SK-N-SH treated with all-trans-retinoic acid at 6 μM for 48 hours (cell line): Measurements from ENCODE around the gene ARHGAP30.

Experiments used
- ATAC-seq: fragments of 200-7000 bp; cut with Tn5 transposase; 3 replicates; pipeline ENCODE4 v1.9.1; 2020; ENCODE audit warnings: mild to moderate bottlenecking, moderate library complexity
- ARNTL ChIP-seq: fragments of 450-650 bp; formaldehyde crosslinking; IDR thresholded peaks from 2 replicates; pipeline ENCODE4 v1.5.0; 2020; ENCODE audit warnings: low read depth, mild to moderate bottlenecking, moderate library complexity, borderline replicate concordance
- BACH2 ChIP-seq: fragments of 250-450 bp; sonication (Bioruptor Pico); IDR thresholded peaks from 2 replicates; pipeline ENCODE4 v1.9.0; 2021; ENCODE audit warnings: mild to moderate bottlenecking, borderline replicate concordance
- CSDC2 ChIP-seq: fragments of 250-450 bp; sonication (Bioruptor Pico); IDR thresholded peaks from 2 replicates; pipeline ENCODE4 v1.5.0; 2020; ENCODE audit warnings: mild to moderate bottlenecking, moderate library complexity
- ESRRG ChIP-seq: fragments of 250-450 bp; sonication (Bioruptor Pico); IDR thresholded peaks from 2 replicates; pipeline ENCODE4 v1.6.1; 2021; ENCODE audit warnings: mild to moderate bottlenecking
- GLIS3 ChIP-seq: fragments of 250-450 bp; sonication (Bioruptor Pico); IDR thresholded peaks from 2 replicates; pipeline ENCODE4 v1.5.0; 2020; ENCODE audit warnings: mild to moderate bottlenecking, moderate library complexity
- ISL1 ChIP-seq: fragments of 250-450 bp; sonication (Bioruptor Pico); IDR thresholded peaks from 2 replicates; pipeline ENCODE4 v2.1.2; 2022; ENCODE audit warnings: mild to moderate bottlenecking, moderate library complexity
- OSR1 ChIP-seq: fragments of 250-450 bp; sonication (Bioruptor Pico); IDR thresholded peaks from 2 replicates; pipeline ENCODE4 v1.8.0; 2022; ENCODE audit warnings: moderate library complexity, mild to moderate bottlenecking, inconsistent platforms
- PPARA ChIP-seq: fragments of 250-450 bp; sonication (Bioruptor Pico); IDR thresholded peaks from 2 replicates; pipeline ENCODE4 v1.5.0; 2020; ENCODE audit warnings: mild to moderate bottlenecking, borderline replicate concordance
- RARB ChIP-seq: fragments of 250-450 bp; sonication (Bioruptor Pico); IDR thresholded peaks from 2 replicates; pipeline ENCODE4 v1.8.0; 2021; ENCODE audit warnings: mild to moderate bottlenecking, moderate library complexity
- TCF4 ChIP-seq: fragments of 250-450 bp; sonication (Bioruptor Pico); IDR thresholded peaks from 2 replicates; pipeline ENCODE4 v1.8.0; 2021; ENCODE audit warnings: mild to moderate bottlenecking, moderate library complexity, borderline replicate concordance
- TOX ChIP-seq: fragments of 250-450 bp; sonication (Bioruptor Pico); IDR thresholded peaks from 2 replicates; pipeline ENCODE4 v1.8.0; 2021; ENCODE audit warnings: mild to moderate bottlenecking, moderate library complexity, borderline replicate concordance
- ZC3H10 ChIP-seq: fragments of 250-450 bp; sonication (Bioruptor Pico); IDR thresholded peaks from 2 replicates; pipeline ENCODE4 v1.5.1; 2021; ENCODE audit warnings: mild to moderate bottlenecking, moderate library complexity
- ZFP30 ChIP-seq: fragments of 450-650 bp; formaldehyde crosslinking; IDR thresholded peaks from 2 replicates; pipeline ENCODE4 v1.5.0; 2022; ENCODE audit warnings: mild to moderate bottlenecking, moderate library complexity
- ZNF565 ChIP-seq: fragments of 450-650 bp; formaldehyde crosslinking; conservative IDR thresholded peaks from 2 replicates; pipeline ENCODE4 v1.5.0; 2020; ENCODE audit warnings: low read depth, mild to moderate bottlenecking, moderate library complexity
- ZNF70 ChIP-seq: fragments of 450-650 bp; formaldehyde crosslinking; IDR thresholded peaks from 2 replicates; pipeline ENCODE4 v1.5.0; 2020; ENCODE audit warnings: mild to moderate bottlenecking, moderate library complexity
- TF ChIP-seq, protein P1 (sequence below): fragments of 250-450 bp; sonication (Bioruptor Pico); IDR thresholded peaks from 2 replicates; pipeline ENCODE4 v1.5.0; 2020; ENCODE audit warnings: mild to moderate bottlenecking, moderate library complexity
- TF ChIP-seq, protein P2 (sequence below): fragments of 250-450 bp; sonication (Bioruptor Pico); IDR thresholded peaks from 2 replicates; pipeline ENCODE4 v1.8.0; 2020; ENCODE audit warnings: mild to moderate bottlenecking, moderate library complexity, borderline replicate concordance
- TF ChIP-seq, protein P3 (sequence below): fragments of 250-450 bp; sonication (Bioruptor Pico); IDR thresholded peaks from 2 replicates; pipeline ENCODE4 v1.8.0; 2021; ENCODE audit warnings: low read depth, mild to moderate bottlenecking, moderate library complexity, borderline replicate concordance

Gene ARHGAP30

DNA sequence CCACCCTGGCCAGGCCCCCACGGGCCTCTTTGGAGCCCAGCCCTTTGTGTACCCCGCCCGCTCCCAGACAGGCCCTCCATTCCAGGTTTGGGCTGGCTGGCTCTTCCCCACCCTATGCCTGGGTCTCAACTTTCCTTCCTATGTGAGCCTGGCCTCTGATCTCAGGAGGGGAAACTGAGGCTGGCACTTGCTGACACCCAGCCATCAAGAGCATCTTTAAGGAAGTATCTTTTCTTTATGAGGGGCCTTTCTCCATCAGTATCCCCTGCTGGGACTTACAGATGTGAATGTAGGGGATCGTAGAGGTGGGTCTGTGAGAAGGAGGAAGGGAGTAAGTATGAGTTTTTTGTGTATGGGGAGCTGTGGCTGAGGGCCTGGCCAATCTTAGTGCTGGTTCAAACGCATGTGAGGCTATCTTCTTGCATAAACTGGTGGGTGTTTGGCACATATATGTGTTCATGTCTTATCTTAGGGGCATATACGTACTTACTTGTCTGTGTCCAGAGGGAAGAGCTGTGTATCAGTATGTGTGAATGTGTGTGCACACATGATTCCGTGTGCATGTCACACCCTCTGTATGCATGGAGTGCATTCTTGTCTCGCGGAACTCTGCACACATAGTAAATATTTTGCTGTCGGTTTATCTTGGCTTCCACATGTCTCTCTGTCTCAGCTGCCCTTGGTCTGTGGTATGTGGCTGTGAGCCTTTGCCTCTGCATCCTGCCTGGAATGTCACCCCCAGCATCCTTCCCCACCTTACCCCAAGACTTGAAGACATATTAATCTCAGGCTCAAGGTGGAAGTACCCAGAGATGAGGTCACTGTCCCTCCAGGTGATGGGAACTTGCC is 14.3 kb upstream of the ARHGAP30 start (continued):
- TF ChIP-seq, protein P1, sequence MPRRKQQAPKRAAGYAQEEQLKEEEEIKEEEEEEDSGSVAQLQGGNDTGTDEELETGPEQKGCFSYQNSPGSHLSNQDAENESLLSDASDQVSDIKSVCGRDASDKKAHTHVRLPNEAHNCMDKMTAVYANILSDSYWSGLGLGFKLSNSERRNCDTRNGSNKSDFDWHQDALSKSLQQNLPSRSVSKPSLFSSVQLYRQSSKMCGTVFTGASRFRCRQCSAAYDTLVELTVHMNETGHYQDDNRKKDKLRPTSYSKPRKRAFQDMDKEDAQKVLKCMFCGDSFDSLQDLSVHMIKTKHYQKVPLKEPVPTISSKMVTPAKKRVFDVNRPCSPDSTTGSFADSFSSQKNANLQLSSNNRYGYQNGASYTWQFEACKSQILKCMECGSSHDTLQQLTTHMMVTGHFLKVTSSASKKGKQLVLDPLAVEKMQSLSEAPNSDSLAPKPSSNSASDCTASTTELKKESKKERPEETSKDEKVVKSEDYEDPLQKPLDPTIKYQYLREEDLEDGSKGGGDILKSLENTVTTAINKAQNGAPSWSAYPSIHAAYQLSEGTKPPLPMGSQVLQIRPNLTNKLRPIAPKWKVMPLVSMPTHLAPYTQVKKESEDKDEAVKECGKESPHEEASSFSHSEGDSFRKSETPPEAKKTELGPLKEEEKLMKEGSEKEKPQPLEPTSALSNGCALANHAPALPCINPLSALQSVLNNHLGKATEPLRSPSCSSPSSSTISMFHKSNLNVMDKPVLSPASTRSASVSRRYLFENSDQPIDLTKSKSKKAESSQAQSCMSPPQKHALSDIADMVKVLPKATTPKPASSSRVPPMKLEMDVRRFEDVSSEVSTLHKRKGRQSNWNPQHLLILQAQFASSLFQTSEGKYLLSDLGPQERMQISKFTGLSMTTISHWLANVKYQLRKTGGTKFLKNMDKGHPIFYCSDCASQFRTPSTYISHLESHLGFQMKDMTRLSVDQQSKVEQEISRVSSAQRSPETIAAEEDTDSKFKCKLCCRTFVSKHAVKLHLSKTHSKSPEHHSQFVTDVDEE (CRISPR knock-in tag): no peak
- TF ChIP-seq BACH2 (CRISPR knock-in tag): no peak

DNA sequence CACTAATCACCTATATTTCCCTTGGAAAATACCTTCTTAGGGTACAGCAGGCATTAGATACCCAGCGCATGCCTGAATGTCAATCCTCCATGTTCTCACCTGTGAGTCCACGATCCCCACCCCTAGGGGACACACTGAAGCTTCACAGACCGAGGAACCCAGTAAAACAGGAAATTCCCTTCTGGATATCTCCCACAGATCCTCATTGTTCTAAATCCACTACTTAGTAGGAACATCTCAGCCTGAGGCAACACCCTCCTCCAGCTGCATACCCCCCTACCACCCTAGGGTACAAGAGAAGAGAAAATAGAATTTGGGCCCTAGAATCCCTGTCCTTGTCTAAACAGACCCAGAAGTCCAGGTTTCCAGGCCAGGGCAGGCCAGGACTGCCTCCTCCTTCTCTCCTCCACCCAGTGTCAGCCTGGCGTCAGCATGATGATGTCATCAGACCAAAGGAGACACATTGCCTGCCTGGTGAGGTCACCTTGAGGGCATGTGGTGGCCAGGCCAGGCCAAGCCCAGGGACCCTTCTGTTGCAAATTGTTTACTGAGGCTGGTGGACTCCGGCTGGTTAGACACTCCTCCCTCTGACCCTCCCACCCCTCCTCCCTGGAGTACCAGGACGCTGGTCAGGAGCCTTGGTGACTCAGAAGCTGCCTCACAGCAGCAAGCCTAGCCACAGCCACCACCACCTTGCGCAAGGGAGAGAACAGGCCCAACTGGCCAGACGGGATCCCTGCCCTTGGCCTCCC is 13.5 kb upstream of the ARHGAP30 start:
- TF ChIP-seq RARB: no peak
- ATAC-seq: peak; percentile 87

DNA sequence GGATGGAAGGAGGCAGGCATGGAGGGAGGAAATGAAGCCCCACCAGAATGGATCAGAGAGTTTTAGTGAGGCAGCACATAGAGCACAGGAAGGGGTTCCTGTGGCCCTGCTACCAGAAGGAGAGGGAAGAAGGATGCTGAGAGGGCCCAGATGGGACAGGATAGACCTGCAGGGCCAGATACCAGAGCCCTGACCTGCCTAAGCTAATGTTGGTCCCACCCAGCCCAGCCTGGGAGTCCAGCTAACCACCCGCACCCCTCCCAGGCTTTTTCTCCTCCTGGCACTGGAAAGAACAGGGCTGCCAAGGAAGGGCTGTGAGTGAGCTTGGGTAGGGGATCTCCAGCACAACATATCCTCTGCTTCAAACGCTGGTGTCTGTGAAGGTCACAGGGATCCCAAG is 12.8 kb upstream of the ARHGAP30 start:
- TF ChIP-seq TOX (CRISPR knock-in tag): no peak
- no peak for TF ChIP-seq ZNF565 (CRISPR knock-in tag)
- TF ChIP-seq ZC3H10 (CRISPR knock-in tag): no peak
- TF ChIP-seq, protein P2, sequence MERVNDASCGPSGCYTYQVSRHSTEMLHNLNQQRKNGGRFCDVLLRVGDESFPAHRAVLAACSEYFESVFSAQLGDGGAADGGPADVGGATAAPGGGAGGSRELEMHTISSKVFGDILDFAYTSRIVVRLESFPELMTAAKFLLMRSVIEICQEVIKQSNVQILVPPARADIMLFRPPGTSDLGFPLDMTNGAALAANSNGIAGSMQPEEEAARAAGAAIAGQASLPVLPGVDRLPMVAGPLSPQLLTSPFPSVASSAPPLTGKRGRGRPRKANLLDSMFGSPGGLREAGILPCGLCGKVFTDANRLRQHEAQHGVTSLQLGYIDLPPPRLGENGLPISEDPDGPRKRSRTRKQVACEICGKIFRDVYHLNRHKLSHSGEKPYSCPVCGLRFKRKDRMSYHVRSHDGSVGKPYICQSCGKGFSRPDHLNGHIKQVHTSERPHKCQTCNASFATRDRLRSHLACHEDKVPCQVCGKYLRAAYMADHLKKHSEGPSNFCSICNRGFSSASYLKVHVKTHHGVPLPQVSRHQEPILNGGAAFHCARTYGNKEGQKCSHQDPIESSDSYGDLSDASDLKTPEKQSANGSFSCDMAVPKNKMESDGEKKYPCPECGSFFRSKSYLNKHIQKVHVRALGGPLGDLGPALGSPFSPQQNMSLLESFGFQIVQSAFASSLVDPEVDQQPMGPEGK: no peak
- TF ChIP-seq ESRRG (CRISPR knock-in tag): no peak
- no peak for TF ChIP-seq ZNF70 (CRISPR knock-in tag)
- TF ChIP-seq, protein P1 (CRISPR knock-in tag): no peak
- TF ChIP-seq PPARA (CRISPR knock-in tag): no peak
- TF ChIP-seq CSDC2 (CRISPR knock-in tag): no peak
- no peak for TF ChIP-seq GLIS3 (CRISPR knock-in tag)
- TF ChIP-seq ZFP30: no peak
- TF ChIP-seq, protein P3, sequence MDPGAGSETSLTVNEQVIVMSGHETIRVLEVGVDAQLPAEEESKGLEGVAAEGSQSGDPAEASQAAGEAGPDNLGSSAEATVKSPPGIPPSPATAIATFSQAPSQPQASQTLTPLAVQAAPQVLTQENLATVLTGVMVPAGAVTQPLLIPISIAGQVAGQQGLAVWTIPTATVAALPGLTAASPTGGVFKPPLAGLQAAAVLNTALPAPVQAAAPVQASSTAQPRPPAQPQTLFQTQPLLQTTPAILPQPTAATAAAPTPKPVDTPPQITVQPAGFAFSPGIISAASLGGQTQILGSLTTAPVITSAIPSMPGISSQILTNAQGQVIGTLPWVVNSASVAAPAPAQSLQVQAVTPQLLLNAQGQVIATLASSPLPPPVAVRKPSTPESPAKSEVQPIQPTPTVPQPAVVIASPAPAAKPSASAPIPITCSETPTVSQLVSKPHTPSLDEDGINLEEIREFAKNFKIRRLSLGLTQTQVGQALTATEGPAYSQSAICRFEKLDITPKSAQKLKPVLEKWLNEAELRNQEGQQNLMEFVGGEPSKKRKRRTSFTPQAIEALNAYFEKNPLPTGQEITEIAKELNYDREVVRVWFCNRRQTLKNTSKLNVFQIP: no peak
- TF ChIP-seq ISL1 (CRISPR knock-in tag): no peak
- ATAC-seq: no peak

DNA sequence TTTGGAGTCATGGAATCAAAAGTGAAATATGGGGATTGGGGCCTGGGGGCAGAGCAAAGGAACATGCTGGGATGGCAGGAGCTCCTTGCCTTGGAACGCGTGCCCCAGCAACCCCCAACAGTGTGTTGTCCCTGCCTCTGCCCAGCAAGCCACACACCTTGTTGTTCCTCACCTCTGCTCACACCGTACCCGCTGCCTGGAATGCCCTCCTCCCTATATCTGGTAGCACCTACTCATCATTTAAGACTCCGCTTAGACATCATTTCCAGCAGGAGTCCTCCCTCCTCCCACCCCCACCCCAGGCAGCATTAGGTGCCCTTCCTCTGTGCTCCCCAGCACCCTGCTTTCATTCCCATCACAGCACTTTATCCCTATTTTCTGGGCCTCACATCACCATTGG is 11.8 kb upstream of the ARHGAP30 start:
- no peak for ATAC-seq
- no peak for TF ChIP-seq ARNTL (CRISPR knock-in tag)
- TF ChIP-seq, protein P1 (CRISPR knock-in tag): no peak
- TF ChIP-seq GLIS3 (CRISPR knock-in tag): no peak
- TF ChIP-seq OSR1 (CRISPR knock-in tag): no peak
- TF ChIP-seq ZFP30: no peak
- no peak for TF ChIP-seq ZC3H10 (CRISPR knock-in tag)
- TF ChIP-seq ISL1 (CRISPR knock-in tag): no peak
- TF ChIP-seq ZNF565 (CRISPR knock-in tag): no peak
- no peak for TF ChIP-seq TOX (CRISPR knock-in tag)
- TF ChIP-seq BACH2 (CRISPR knock-in tag): no peak
- TF ChIP-seq, protein P3: no peak
- TF ChIP-seq TCF4 (CRISPR knock-in tag): no peak
- TF ChIP-seq ESRRG (CRISPR knock-in tag): no peak
